C4-2B (cell line): ENCODE results near the gene ITSN1.

ENCODE experiments used
- H3K27ac ChIP-seq: fragments of 450-650 bp; 2 replicates; pipeline ENCODE4 v1.5.1; 2017
- ZFX ChIP-seq: fragments of 450-650 bp; IDR thresholded peaks from 2 replicates; pipeline ENCODE4 v1.6.1; 2017
- TF ChIP-seq, protein P1 (sequence below): fragments of 450-650 bp; conservative IDR thresholded peaks from 2 replicates; pipeline ENCODE4 v1.5.1; 2017; ENCODE audit warnings: mild to moderate bottlenecking

Gene ITSN1

DNA sequence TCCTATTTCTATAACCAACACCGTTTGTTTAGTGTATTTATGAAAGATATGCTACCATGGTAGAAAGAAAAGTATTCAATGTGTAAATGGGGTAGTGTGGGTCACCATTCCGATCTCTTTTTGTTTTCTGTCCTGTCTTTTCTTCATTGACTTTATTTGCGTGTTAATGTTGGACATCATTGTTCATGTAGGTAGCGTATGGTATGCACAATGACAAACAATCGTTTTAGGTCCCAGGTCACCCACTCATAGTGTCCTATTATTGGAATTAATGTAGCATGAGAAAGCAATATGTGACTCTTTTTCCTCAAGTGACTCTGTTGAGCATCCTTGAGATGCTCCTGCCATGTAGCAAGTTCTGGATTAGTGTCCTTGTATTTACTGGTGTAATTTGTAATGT lies 247.9 kb downstream of the ITSN1 start:
- TF ChIP-seq ZFX: no peak
- no peak overlapping the region for H3K27ac ChIP-seq

DNA sequence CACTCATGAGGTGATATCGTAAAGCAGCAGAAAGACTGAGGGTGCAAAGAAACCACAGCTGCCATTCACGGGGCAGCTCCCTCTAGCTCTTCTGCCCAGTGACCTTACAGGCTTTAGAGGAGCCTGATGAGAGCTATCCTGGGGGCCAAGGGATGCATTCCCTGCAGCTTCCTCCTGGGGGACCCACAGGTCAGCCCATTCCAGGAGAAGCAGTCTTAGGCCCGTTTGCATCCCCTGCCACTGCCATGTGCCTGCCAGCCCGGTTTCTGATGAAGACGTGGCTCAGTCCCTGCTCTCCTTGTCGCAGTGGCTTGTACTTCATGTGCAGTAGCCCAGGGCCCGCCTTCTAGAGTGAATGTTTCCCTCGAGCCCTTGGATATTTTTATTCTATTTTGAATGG lies 250.6 kb downstream of the ITSN1 start:
- no peak overlapping the region for H3K27ac ChIP-seq
- TF ChIP-seq, protein P1, sequence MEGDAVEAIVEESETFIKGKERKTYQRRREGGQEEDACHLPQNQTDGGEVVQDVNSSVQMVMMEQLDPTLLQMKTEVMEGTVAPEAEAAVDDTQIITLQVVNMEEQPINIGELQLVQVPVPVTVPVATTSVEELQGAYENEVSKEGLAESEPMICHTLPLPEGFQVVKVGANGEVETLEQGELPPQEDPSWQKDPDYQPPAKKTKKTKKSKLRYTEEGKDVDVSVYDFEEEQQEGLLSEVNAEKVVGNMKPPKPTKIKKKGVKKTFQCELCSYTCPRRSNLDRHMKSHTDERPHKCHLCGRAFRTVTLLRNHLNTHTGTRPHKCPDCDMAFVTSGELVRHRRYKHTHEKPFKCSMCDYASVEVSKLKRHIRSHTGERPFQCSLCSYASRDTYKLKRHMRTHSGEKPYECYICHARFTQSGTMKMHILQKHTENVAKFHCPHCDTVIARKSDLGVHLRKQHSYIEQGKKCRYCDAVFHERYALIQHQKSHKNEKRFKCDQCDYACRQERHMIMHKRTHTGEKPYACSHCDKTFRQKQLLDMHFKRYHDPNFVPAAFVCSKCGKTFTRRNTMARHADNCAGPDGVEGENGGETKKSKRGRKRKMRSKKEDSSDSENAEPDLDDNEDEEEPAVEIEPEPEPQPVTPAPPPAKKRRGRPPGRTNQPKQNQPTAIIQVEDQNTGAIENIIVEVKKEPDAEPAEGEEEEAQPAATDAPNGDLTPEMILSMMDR: no peak
- no peak for TF ChIP-seq ZFX

DNA sequence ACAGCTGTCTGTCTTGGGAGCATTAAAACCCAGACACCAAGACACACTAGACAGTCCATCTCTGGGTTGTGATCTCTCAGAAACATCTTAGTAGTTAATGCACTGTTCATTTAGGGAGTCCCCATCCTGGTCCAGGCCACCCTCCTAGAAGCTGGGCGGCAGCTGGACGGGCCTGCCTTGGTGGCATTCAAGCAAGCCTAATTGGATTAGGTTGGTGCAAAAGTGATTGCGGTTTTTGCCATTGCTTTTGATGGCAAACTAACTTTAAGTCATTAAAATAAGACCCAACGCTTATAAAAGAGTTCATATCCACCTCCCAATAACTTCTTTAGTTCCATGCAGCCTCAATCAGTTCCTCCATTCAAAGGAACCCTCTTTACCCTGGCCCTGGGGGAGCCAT lies 251.6 kb downstream of the ITSN1 start:
- H3K27ac ChIP-seq: no peak overlapping the region

DNA sequence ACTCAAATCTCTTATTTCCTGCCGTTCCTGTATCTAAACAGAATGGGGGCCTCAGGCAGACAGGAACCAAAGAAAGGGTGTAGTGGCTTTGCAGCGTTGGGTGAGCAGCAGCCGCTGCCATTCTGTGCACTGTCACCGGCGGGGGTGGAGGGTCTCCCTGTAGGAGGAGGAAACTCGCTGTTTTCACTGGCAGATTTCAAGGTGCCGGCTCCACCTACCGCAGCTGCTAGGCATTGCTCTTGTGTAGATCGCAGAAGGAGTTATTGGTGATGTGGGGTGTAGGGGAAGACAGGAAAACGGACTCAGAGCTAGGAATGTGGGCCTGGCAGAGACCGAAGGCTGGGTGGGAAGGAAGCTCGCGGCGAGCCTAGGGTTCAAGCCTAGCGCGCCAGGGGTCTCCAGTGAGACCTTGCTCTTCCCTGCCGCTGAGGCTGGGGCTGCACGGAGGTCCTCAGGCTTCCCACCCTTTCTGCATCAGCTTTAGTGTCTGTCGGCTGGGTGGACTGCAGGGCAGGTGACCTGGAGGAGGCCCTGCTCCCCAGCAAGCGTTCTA lies 252.5 kb downstream of the ITSN1 start:
- TF ChIP-seq, protein P1: peak; percentile 76
- TF ChIP-seq ZFX: no peak
- no peak overlapping the region for H3K27ac ChIP-seq

More for the DNA sequence above, 251.6 kb downstream of the ITSN1 start:
- TF ChIP-seq, protein P1: no peak
- TF ChIP-seq ZFX: no peak

DNA sequence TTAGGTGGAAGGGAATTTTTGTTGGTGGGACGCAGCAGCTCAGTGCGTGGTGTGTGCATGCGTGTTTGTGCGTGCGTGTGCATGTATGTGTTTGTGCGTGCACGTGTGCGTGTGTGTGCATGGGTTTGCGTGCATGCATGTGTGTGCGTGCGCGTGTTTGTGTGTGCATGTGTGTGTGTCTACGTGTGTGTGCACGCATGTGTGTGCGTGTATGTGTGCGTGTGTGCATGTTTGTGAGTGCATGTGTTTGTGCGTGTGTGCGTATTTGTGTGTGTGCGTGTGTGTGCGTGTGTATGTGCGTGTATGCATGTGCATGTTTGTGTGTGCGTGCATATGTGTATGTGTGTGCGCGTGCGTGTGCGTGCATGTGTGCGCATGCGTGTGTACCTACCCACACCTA lies 253.1 kb downstream of the ITSN1 start:
- TF ChIP-seq, protein P1: no peak
- TF ChIP-seq ZFX: no peak
- H3K27ac ChIP-seq: no peak overlapping the region

DNA sequence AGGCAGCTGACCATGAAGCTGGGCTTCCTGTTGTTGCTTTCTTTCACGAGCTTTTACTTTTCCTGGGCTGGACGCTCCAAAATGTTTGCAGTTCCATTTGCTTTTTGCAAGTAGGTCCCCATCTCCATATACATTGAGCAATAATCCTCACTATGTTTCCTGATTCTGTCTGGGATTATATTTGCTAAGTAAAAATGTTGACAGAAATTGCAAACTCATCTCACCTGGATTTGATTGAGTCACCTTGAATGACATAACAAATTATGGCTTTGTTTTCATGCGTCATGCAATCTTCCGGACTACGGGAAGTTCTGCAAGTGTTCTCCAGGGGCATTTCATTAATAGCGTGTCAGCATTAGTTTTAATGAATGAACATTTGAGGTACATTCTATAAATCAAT lies 254.4 kb downstream of the ITSN1 start:
- TF ChIP-seq ZFX: no peak
- TF ChIP-seq, protein P1: no peak
- H3K27ac ChIP-seq: no peak overlapping the region

DNA sequence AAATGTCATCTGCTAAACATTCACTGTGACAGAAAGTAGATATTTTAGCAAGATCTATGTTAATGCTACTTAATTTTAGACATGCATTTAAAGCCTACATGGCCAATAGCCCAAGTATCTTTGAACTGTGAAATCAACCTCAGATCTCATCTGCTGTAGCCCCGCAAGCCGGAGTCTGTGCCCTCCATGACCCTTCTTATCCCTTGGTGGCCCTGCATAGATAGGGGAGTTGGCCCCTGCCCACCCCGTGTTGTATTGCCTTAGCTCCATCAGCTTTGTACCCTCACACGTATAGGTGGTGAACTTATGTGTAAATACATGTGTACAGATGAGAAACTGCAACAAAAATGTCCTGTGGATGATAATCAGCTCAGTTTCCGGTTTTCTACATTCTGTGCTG lies 254.8 kb downstream of the ITSN1 start:
- no peak overlapping the region for H3K27ac ChIP-seq
- no peak for TF ChIP-seq ZFX

DNA sequence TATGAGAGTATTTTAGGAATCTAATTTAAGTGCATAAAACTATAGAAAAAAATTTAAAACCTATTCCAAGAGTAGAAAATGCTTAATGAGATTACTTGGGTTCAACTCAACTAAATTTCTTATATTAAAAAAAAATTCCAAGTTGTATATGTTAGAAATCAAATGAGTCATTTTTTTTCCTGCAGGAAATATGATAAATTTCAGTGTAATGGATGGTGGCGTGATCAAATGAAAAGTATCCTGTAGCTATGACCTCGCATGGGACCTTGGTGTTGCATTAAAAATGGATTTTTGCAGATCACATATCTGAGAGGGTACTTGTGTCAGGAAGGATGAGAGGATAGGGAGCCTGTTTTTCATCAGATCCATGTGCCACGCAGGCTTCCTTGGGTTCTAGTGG lies 255.4 kb downstream of the ITSN1 start:
- no peak overlapping the region for H3K27ac ChIP-seq
- TF ChIP-seq, protein P1: no peak
- no peak for TF ChIP-seq ZFX

DNA sequence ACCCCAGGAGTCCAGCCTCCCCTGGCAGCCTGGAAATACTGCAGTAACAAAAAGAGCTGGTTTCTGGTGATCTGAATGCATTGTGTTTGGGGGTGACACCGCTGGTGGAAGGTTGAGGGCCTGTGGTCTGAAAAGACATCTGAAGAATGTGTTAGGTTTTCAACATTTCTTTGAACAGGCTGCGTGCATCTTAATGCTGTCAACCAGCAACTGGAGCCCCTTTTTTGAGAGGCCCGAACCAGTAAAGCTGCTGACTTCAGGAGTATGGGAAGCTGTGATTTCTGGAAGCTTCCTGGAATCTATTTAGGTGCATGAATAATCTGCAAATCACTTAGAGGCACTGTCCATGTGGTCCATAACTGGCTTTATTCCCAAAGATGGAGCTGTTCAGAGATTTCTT lies 256.3 kb downstream of the ITSN1 start:
- no peak overlapping the region for H3K27ac ChIP-seq
- TF ChIP-seq, protein P1: no peak
- TF ChIP-seq ZFX: no peak
